HFFc6 (cell line): ENCODE data around the gene TAOK1. TPM values are rescaled to one million over a fixed set of nuclear protein-coding genes. Genes with fewer than 3 reads are reported as not detected.

Source experiments
- DNase-seq: peaks from one replicate; pipeline ENCODE4 v3.0.0-alpha.2; 2018
- H3K27ac Mint-ChIP-seq: 2 replicates; pipeline ENCODE4 v1.8.0; 2020; ENCODE audit warnings: mild to moderate bottlenecking, mixed read lengths
- H3K27me3 Mint-ChIP-seq: 2 replicates; pipeline ENCODE4 v1.8.0; 2021; ENCODE audit warnings: mild to moderate bottlenecking, moderate library complexity, mixed read lengths; ENCODE audit not compliant: insufficient read depth
- H3K36me3 Mint-ChIP-seq: 2 replicates; pipeline ENCODE4 v1.8.0; 2021; ENCODE audit warnings: low read depth, mixed read lengths
- H3K4me1 Mint-ChIP-seq: 2 replicates; pipeline ENCODE4 v1.8.0; 2020; ENCODE audit warnings: low read depth, mixed read lengths
- H3K4me3 Mint-ChIP-seq: 2 replicates; pipeline ENCODE4 v1.8.0; 2020; ENCODE audit warnings: mild to moderate bottlenecking, moderate library complexity, mixed read lengths
- H3K9me3 Mint-ChIP-seq: 2 replicates; pipeline ENCODE4 v1.8.0; 2020; ENCODE audit warnings: mild to moderate bottlenecking, mixed read lengths
- CTCF ChIP-seq: fragments of 200-600 bp; sonication (generic); IDR thresholded peaks from 2 replicates; pipeline ENCODE4 v1.5.0; 2021; ENCODE audit warnings: antibody characterized with exemption, mild to moderate bottlenecking
- total RNA-seq, 6 experiments: library from RNA; stranded (reverse); fragmentation: NEBNext Ultra II Directional; extraction: Animal tissue kit (Norgen Biotek cat#: 25700); gene quantifications; 2 replicates in 1 of 6; 3 replicates in 5 of 6; pipeline ENCODE4 v1.2.3, GENCODE V29; 2021

The TAOK1 gene
- total RNA-seq, 6 experiments from 2014 or later = 72.0 to 82.6 (median 75.1) TPM

- Mint-ChIP-seq H3K27ac (peak overlapping the region; percentile 87), H3K27me3 (no peaks in the 10 kb centered on the region; the same call in 1 of the 2 replicates), H3K36me3 (peaks cover 13% of the 10 kb centered on the region), H3K4me1 (peaks cover 41% of the 10 kb centered on the region), H3K4me3 (peak overlapping the region; percentile 98), H3K9me3 (no peaks in the 10 kb centered on the region)
- no peak for DNase-seq
- TF ChIP-seq CTCF = no peak
These were observed 878 bp downstream of the TAOK1 start for GRCh38 chr17:29390851-29391631.

- H3K4me3 Mint-ChIP-seq = peak overlapping the region; percentile 98
- H3K27me3 Mint-ChIP-seq = no peaks in the 10 kb centered on the region; the same call in 1 of the 2 replicates
- H3K27ac Mint-ChIP-seq = peak overlapping the region; percentile 55
- peaks cover 41% of the 10 kb centered on the region for H3K4me1 Mint-ChIP-seq
- H3K36me3 Mint-ChIP-seq = peaks cover 13% of the 10 kb centered on the region
- no peaks in the 10 kb centered on the region for H3K9me3 Mint-ChIP-seq
- no peak for TF ChIP-seq CTCF
- DNase-seq = no peak
These were observed 3.3 kb downstream of the TAOK1 start for GRCh38 chr17:29393436-29393835.

GRCh38 chr17:29394761-29395160 is 4.6 kb downstream of the TAOK1 start:
- TF ChIP-seq CTCF = no peak
- H3K9me3 Mint-ChIP-seq = no peaks in the 10 kb centered on the region
- H3K27me3 Mint-ChIP-seq = no peaks in the 10 kb centered on the region; the same call in 1 of the 2 replicates
- H3K36me3 Mint-ChIP-seq = peaks cover 13% of the 10 kb centered on the region
- peaks cover 36% of the 10 kb centered on the region for H3K4me1 Mint-ChIP-seq
- no peak overlapping the region for H3K27ac Mint-ChIP-seq
- DNase-seq = no peak
- H3K4me3 Mint-ChIP-seq = no peak overlapping the region; the same call in 1 of the 2 replicates

- DNase-seq = no peak
- peaks cover 19% of the 10 kb centered on the region for H3K36me3 Mint-ChIP-seq
- no peaks in the 10 kb centered on the region; the same call in 1 of the 2 replicates for H3K27me3 Mint-ChIP-seq
- H3K9me3 Mint-ChIP-seq = no peaks in the 10 kb centered on the region
- no peak overlapping the region for H3K27ac Mint-ChIP-seq
- no peak overlapping the region for H3K4me3 Mint-ChIP-seq
- TF ChIP-seq CTCF = no peak
- H3K4me1 Mint-ChIP-seq = peaks cover 33% of the 10 kb centered on the region
These were observed 5.9 kb downstream of the TAOK1 start for GRCh38 chr17:29396066-29396465.

GRCh38 chr17:29399634-29400033 is 9.5 kb downstream of the TAOK1 start:
- Mint-ChIP-seq H3K4me3 (no peak overlapping the region), H3K9me3 (no peaks in the 10 kb centered on the region), H3K4me1 (peaks cover 19% of the 10 kb centered on the region), H3K27ac (no peak overlapping the region), H3K36me3 (peaks cover 20% of the 10 kb centered on the region), H3K27me3 (no peaks in the 10 kb centered on the region; the same call in 1 of the 2 replicates)
- TF ChIP-seq CTCF = no peak
- no peak for DNase-seq
